ENCODE data around the gene FRMD4B.

DNA sequence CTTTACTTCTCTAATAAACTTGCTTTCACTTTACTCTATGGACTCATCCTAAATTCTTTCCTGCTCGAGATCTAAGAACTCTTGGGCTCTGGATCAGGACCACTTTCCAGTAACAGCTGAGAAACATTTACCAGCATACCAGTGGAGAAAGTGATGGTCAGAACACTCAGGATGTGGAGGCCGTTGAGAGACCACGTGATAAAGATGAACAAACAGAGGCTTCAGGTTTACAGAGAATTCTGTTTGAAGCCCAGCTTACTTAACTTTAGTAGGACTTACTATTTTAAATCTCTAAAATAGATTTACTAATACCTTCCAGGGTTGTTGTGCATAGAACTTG, 57.0 kb downstream of the FRMD4B start:
- TF ChIP-seq, protein P1, sequence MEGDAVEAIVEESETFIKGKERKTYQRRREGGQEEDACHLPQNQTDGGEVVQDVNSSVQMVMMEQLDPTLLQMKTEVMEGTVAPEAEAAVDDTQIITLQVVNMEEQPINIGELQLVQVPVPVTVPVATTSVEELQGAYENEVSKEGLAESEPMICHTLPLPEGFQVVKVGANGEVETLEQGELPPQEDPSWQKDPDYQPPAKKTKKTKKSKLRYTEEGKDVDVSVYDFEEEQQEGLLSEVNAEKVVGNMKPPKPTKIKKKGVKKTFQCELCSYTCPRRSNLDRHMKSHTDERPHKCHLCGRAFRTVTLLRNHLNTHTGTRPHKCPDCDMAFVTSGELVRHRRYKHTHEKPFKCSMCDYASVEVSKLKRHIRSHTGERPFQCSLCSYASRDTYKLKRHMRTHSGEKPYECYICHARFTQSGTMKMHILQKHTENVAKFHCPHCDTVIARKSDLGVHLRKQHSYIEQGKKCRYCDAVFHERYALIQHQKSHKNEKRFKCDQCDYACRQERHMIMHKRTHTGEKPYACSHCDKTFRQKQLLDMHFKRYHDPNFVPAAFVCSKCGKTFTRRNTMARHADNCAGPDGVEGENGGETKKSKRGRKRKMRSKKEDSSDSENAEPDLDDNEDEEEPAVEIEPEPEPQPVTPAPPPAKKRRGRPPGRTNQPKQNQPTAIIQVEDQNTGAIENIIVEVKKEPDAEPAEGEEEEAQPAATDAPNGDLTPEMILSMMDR (conservative IDR thresholded peaks at IDR 0.05; ENCODE audit: low read length), result no peak
- no peak for TF ChIP-seq EZH2phosphoT487 (IDR thresholded peaks at IDR 0.05; ENCODE audit: borderline replicate concordance, low read depth, low read length)

All from OCI-LY7 (cell line).